Measurements from ENCODE around the gene ZNF22.

- TF ChIP-seq POLR2AphosphoS5 (IDR thresholded peaks at IDR 0.05; ENCODE audit: low read depth, low read length) = no peak
- TF ChIP-seq REST (IDR thresholded peaks at IDR 0.05; ENCODE audit: low read depth) = no peak
- no peak for TF ChIP-seq ZFX (IDR thresholded peaks at IDR 0.05)
- TF ChIP-seq, protein P1, sequence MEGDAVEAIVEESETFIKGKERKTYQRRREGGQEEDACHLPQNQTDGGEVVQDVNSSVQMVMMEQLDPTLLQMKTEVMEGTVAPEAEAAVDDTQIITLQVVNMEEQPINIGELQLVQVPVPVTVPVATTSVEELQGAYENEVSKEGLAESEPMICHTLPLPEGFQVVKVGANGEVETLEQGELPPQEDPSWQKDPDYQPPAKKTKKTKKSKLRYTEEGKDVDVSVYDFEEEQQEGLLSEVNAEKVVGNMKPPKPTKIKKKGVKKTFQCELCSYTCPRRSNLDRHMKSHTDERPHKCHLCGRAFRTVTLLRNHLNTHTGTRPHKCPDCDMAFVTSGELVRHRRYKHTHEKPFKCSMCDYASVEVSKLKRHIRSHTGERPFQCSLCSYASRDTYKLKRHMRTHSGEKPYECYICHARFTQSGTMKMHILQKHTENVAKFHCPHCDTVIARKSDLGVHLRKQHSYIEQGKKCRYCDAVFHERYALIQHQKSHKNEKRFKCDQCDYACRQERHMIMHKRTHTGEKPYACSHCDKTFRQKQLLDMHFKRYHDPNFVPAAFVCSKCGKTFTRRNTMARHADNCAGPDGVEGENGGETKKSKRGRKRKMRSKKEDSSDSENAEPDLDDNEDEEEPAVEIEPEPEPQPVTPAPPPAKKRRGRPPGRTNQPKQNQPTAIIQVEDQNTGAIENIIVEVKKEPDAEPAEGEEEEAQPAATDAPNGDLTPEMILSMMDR (IDR thresholded peaks at IDR 0.05 in 2 of 3, conservative IDR thresholded peaks at IDR 0.05 in 1 of 3; ENCODE audit: borderline replicate concordance in 1 of 3, insufficient read depth in 1 of 3, low read depth in 2 of 3, low read length in 2 of 3) = no peak
- TF ChIP-seq, protein P2, sequence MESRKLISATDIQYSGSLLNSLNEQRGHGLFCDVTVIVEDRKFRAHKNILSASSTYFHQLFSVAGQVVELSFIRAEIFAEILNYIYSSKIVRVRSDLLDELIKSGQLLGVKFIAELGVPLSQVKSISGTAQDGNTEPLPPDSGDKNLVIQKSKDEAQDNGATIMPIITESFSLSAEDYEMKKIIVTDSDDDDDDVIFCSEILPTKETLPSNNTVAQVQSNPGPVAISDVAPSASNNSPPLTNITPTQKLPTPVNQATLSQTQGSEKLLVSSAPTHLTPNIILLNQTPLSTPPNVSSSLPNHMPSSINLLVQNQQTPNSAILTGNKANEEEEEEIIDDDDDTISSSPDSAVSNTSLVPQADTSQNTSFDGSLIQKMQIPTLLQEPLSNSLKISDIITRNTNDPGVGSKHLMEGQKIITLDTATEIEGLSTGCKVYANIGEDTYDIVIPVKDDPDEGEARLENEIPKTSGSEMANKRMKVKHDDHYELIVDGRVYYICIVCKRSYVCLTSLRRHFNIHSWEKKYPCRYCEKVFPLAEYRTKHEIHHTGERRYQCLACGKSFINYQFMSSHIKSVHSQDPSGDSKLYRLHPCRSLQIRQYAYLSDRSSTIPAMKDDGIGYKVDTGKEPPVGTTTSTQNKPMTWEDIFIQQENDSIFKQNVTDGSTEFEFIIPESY (IDR thresholded peaks at IDR 0.05; ENCODE audit: extremely low read depth, insufficient replicate concordance, low read length) = no peak
- TF ChIP-seq MAX (IDR thresholded peaks at IDR 0.05) = no peak
- no peak for TF ChIP-seq RAD21 (IDR thresholded peaks at IDR 0.05; ENCODE audit: low read depth)
- TF ChIP-seq EZH2phosphoT487 (IDR thresholded peaks at IDR 0.05; ENCODE audit: borderline replicate concordance) = no peak
- no peak for TF ChIP-seq SP1 (IDR thresholded peaks at IDR 0.05; ENCODE audit: low read depth)
These were observed 35.0 kb upstream of the ZNF22 start for GRCh38 chr10:44965651-44966097.
